Measurements from ENCODE around the gene POLK.
"Not testable (repeated sequence)": the region's sequence is repeated elsewhere in the genome, so short reads cannot be mapped to it uniquely, and the experiment has no call there.

POLK gene

GRCh38 chr5:75552764-75553163 is 41.1 kb downstream of the POLK start:
- DNase-seq, result no peak

DNA sequence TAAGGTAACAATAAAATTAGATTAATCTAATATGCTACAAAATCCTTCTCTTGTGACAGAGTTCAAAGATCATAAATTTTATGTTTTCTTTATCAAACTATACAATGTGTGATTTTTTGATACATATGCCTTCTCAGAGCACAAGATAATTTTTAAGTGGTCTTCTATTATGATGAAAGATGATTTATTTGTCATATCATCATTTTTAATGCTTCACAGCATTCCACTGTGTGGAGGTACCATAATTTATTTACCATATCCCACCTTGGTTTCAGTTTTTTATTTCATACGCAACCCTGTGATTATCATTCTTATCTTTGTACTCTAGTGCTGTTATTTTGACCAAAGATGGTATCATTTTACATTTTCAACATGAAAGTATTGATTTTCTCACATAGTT is 41.7 kb downstream of the POLK start:
- DNase-seq, result no peak

GRCh38 chr5:75558221-75558620 is 46.5 kb downstream of the POLK start:
- no peak for DNase-seq

- DNase-seq, result no peak
These were observed 47.4 kb downstream of the POLK start for GRCh38 chr5:75558981-75559632.

GRCh38 chr5:75560655-75561054 is 49.0 kb downstream of the POLK start:
- DNase-seq, result not testable (repeated sequence)

GRCh38 chr5:75565991-75566709 is 54.5 kb downstream of the POLK start:
- DNase-seq, result not testable (repeated sequence)

DNA sequence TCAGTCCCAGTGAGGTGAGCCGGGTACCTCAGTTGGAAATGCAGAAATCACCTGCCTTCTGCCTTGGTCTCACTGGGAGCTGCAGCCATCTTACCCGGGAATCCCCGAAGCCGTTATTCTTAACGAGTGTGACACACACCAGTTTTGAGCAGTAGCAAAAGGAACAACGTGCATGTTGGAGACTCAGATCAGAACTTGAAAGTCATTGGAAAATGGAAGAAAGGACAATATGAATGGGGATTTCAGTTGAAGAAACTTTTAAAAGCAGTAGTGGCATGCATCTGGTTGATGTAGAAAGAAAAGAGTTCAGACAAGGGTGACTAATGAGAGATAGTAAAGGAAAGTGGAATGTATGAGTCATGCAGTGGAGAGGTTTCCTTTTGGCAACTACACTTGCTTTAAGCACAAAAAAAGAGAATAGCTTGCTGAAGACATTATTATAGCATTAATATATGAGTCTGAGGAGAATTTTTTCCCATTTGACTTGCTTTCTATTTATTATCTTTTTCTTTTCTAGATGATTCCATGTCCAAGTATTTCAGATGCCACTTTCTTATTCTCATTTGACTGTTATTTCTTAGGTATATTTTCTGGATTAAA is 55.1 kb downstream of the POLK start:
- DNase-seq, result no peak

DNA sequence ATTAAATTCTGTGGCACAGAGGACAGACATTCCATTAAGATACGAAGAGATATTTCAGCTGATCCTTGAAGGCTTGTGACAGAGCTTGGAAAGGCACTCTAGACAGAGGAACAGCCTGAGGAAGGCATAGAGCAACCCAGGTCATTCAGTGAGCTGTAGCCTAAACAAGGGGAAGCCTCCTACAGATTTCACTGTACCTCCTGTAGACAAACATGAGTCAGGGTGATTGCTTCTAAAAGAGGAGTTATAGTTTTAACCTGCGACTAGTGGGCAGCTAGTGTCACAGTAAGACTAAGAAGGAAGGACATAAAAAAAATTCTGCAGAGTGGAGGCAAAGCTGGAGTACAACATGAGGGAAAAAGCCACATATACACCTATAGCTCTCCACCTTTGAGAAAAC is 56.0 kb downstream of the POLK start:
- DNase-seq, result no peak

- no peak for DNase-seq
These were observed 56.5 kb downstream of the POLK start for GRCh38 chr5:75568202-75568601.

- no peak for DNase-seq
These were observed 59.9 kb downstream of the POLK start for GRCh38 chr5:75571547-75571946.

DNA sequence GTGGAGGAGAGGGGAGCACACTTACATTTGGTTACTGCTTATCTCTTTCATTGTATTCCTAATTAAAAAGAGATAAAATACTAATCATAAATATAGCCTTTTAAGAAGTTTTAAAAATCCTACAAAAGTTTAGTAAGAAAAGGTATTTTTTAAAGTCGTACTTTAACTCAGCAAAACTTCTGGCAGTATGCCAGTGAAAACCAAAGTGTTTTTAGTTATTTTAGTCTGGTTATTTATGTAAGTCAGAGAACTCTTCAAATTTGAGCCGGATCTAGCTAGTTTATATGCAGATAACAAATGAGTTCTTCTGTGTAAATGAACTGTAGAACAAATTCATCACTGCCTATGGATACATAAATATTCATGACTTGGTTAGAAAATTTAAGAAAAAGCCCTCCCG is 63.1 kb downstream of the POLK start:
- DNase-seq, result no peak

- DNase-seq, result not testable (repeated sequence)
These were observed 66.6 kb downstream of the POLK start for GRCh38 chr5:75578280-75578679.

GRCh38 chr5:75584641-75585040 is 73.0 kb downstream of the POLK start:
- no peak for DNase-seq

DNA sequence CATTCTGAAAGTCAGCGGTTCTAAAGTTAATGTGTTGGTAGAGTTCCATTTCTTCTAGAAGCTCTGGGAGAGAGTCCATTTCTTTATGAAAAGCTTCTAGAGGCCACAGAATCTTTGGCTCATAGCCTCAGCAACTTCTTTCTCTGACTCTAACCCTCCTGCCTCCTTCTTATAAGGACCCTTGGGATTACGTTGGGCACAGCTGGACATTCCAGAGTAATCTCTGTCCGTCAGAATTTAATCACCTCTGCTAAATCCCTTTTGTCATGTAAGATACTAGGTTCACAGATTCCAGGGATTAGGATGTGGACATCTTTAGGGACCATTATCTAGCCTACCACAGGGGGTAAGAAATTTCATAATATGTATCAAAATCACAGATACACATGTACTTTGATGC is 77.0 kb downstream of the POLK start:
- DNase-seq, result no peak

DNA sequence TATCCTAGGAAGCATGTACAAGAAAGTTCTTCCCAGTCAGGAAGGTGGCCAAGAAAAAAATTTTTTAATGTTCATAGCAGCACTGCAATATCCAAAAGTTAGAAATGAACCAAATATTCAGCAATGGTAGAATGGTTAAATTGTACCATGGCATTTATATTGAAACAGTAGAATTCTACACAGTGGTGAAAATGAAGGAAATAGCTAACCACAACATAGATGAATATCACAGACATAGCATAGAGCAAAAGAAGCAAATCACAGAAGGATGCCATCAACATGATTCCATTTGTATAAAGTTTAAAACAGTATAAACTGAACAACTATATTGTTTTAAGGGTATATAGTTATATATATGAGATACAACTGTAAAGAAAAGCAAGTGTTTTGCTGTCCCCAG is 88.8 kb downstream of the POLK start:
- DNase-seq, result no peak

DNA sequence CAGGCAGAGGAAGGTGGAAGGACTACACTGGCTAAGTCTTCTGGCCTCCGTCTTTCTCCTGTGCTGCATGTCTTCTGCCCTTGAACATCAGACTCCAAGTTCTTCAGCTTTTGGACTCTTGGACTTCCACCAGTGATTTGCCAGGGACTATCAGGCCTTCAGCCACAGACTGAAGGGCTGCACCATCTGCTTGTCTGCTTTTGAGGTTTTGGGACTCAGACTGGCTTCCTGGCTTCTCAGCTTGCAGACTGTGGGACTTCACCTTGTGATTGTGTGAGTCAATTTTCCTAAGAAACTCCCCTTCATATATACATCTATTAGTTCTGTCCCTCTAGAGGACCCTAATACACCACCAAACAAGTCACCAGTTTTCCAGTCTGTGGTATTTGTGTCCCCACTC is 89.9 kb downstream of the POLK start:
- no peak for DNase-seq

- DNase-seq, result no peak
These were observed 90.3 kb downstream of the POLK start for GRCh38 chr5:75601996-75602395.

DNA sequence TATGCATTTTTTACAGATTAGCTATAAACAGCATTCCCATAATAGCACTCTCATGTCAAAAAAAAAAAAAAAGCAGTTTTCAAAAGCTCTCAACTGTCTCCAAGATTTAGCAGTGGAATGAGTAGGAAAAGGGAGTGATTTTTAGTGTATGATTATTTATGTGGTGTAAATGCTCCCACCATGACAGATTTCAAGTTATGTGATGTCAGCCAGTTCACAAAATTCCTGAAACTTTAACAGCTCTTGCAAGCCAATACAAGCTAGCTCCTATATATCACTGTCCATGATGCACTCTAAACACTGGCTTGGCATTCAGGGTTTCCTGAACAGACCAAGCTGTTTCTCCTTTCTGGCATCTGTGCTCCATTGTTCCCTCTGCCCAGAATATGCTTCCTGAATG is 91.7 kb downstream of the POLK start:
- no peak for DNase-seq

GRCh38 chr5:75603821-75604220 is 92.1 kb downstream of the POLK start:
- no peak for DNase-seq

DNA sequence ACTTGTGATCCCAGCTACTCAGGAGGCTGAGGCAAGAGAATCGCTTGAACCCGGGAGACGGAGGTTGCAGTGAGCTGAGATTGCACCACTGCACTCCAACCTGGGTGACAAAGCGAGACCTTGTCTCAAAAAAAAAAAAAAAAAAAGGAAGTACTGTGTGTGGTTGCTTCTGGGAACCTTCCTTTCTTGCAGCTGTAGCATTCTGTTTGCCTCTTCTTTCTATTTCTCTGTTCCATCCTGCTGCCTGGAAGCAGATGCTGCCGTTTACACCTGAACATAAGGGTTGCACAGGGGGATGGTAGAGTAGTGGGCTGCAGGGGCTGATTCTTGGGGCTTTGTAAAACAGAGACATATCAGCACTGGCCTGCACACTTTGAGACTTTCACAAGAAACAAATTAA is 95.7 kb downstream of the POLK start:
- DNase-seq, result not testable (repeated sequence)

DNA sequence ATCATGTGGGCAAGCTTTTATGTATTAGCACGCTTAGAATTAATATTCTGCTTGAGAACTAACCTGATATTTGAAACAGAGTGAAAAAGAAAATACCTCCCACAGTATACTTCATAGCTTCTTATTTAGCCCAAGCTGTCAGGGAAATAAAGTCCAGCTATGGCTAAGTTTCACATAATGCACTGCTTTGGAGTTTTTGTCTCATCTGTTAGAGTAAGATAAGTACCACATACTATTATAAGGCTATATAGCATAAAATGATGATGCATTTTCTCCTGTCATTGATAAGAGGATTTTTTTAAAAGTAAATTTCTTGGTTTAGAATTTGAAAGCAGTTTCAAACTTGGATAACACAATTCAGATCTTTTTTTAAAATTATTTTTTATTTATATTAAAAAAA is 97.2 kb downstream of the POLK start:
- DNase-seq, result no peak

DNA sequence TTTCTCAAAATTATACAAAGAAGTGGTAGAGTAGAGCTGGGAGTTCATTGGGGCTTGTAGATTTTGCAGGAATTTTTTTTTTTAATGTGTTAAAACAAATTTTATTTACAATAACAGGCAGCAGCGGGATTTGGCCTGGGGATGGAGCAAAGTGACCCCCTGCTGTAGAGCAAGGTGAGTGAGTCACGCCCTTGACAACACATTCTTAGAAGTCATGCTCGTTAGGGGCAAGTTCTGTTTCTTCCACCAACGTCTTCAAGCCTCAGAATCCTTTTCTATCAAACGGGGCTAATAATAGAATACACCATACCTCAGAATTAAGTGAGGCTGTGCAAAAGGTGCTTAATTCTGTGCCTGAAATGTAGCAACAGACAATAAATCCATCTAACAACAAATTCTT is 98.5 kb downstream of the POLK start:
- DNase-seq, result no peak

- DNase-seq, result not testable (repeated sequence)
These were observed 99.2 kb downstream of the POLK start for GRCh38 chr5:75610859-75611310.

Data from CD4-positive, alpha-beta T cell treated with Interferon gamma for 1 hour (primary cell).